Epithelial cell of prostate (primary cell): ENCODE data around the gene SMCO3.
"Not testable (repeated sequence)": the region's sequence is repeated elsewhere in the genome, so short reads cannot be mapped to it uniquely, and the experiment has no call there.

Source experiments
- DNase-seq: peaks from one replicate; pipeline ENCODE4 v3.0.0-alpha.2; 2011; ENCODE audit warnings: low read depth, low spot score
- H3K27ac ChIP-seq: fragments of 450-650 bp; 2 replicates; pipeline ENCODE4 v1.5.1; 2017; ENCODE audit warnings: mild to moderate bottlenecking

The SMCO3 gene

GRCh38 chr12:14776236-14776961, 37.6 kb downstream of the SMCO3 start:
- peak overlapping the region; percentile 93 for H3K27ac ChIP-seq
- DNase-seq: no peak

GRCh38 chr12:14775636-14775980, 38.4 kb downstream of the SMCO3 start:
- H3K27ac ChIP-seq: peak overlapping the region; percentile 93
- no peak for DNase-seq

GRCh38 chr12:14774906-14775635, 38.9 kb downstream of the SMCO3 start:
- peak overlapping the region; percentile 93 for H3K27ac ChIP-seq
- no peak for DNase-seq

- peak overlapping the region; percentile 93 for H3K27ac ChIP-seq
Measured at GRCh38 chr12:14774074-14774905, 39.7 kb downstream of the SMCO3 start.

GRCh38 chr12:14773685-14774073, 40.3 kb downstream of the SMCO3 start:
- H3K27ac ChIP-seq: peak overlapping the region; percentile 93
- DNase-seq: no peak

More at GRCh38 chr12:14774074-14774905, 39.7 kb downstream of the SMCO3 start:
- DNase-seq: peak; percentile 75

- no peak for DNase-seq
- H3K27ac ChIP-seq: no peak overlapping the region
Measured at GRCh38 chr12:14772946-14773345, 41.0 kb downstream of the SMCO3 start.

GRCh38 chr12:14771651-14772137, 42.3 kb downstream of the SMCO3 start:
- peak overlapping the region; percentile 88 for H3K27ac ChIP-seq

GRCh38 chr12:14770496-14771461, 43.2 kb downstream of the SMCO3 start:
- peak; percentile 84 for DNase-seq

More at GRCh38 chr12:14771651-14772137, 42.3 kb downstream of the SMCO3 start:
- no peak for DNase-seq

GRCh38 chr12:14769969-14770495, 44.0 kb downstream of the SMCO3 start:
- H3K27ac ChIP-seq: peak overlapping the region; percentile 88
- no peak for DNase-seq

More at GRCh38 chr12:14770496-14771461, 43.2 kb downstream of the SMCO3 start:
- peak overlapping the region; percentile 88 for H3K27ac ChIP-seq

GRCh38 chr12:14769466-14769968, 44.5 kb downstream of the SMCO3 start:
- H3K27ac ChIP-seq: peak overlapping the region; percentile 88
- DNase-seq: no peak

GRCh38 chr12:14768823-14769405, 45.1 kb downstream of the SMCO3 start:
- no peak for DNase-seq
- peak overlapping the region; percentile 88 for H3K27ac ChIP-seq

GRCh38 chr12:14767617-14768016, 46.4 kb downstream of the SMCO3 start:
- H3K27ac ChIP-seq: peak overlapping the region; percentile 88
- DNase-seq: no peak

GRCh38 chr12:14766649-14767215, 47.2 kb downstream of the SMCO3 start:
- no peak for DNase-seq
- peak overlapping the region; percentile 88 for H3K27ac ChIP-seq

- DNase-seq: not testable (repeated sequence)
Measured at GRCh38 chr12:14766020-14766419, 48.0 kb downstream of the SMCO3 start.

GRCh38 chr12:14765398-14765797, 48.6 kb downstream of the SMCO3 start:
- no peak for DNase-seq
- H3K27ac ChIP-seq: peak overlapping the region; percentile 88

More at GRCh38 chr12:14766020-14766419, 48.0 kb downstream of the SMCO3 start:
- H3K27ac ChIP-seq: peak overlapping the region; percentile 88

GRCh38 chr12:14759711-14760280, 54.2 kb downstream of the SMCO3 start:
- DNase-seq, H3K27ac ChIP-seq: not testable (repeated sequence)

GRCh38 chr12:14756334-14757143, 57.4 kb downstream of the SMCO3 start:
- H3K27ac ChIP-seq: no peak overlapping the region
- DNase-seq: no peak
